Non-pigmented ciliary epithelial cell (primary cell): ENCODE results near the gene ACAP3.
A peak's percentile ranks its signal among the peaks of the same experiment; 100 is the strongest.

Experiments
- DNase-seq: peaks from one replicate; pipeline ENCODE4 v3.0.0-alpha.2; 2010; ENCODE audit warnings: low read depth

Gene ACAP3

DNA sequence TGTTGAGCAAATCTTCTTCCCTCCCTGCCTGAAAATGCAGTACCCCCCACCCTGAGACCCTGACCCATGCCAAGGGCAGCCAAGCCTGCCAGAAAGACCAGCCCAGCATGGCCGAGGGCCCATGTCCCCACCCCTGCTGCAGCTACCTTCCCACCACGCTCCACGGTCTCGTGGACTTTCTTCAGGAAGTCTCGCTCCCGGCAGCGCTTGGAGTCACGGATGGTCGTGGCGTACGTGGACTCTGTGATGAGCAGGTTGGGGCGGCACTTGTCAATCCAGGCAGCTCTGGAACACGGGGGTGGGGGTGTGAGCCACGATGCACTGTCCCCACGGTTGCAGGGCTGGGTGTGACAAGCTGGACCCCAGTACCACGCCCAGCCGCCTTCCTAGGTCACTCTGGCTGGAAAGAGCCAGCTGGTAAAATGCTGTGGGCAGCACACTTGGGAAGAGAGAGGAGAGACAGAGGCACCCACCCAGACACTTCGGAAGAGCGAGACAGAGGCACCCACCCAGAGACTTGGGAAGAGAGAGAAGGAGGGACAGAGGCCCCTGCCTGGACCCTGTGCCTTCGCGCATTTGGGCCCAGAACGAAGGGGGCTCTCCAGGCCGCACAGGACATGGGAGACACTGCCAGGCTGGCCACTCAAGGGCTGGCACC, 7.1 kb upstream of the ACAP3 start:
- no peak for DNase-seq

DNA sequence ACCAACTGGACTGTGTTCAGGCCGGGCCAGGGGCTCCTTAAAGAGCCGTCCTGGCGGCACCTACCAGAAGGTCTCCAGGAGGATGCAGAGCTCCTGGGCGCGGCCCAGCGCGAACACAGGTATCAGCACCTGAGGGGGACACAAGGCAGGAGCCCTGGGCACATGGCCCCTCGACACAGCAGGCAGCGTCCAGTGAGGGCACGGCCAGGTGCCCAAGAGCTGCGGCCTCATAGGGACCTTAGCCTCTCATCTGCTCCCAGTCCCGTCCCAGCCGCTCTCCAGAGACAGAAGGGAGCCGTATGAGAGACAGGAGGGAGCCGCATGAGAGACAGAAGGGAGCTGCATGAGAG, 6.5 kb upstream of the ACAP3 start:
- DNase-seq, result no peak

DNA sequence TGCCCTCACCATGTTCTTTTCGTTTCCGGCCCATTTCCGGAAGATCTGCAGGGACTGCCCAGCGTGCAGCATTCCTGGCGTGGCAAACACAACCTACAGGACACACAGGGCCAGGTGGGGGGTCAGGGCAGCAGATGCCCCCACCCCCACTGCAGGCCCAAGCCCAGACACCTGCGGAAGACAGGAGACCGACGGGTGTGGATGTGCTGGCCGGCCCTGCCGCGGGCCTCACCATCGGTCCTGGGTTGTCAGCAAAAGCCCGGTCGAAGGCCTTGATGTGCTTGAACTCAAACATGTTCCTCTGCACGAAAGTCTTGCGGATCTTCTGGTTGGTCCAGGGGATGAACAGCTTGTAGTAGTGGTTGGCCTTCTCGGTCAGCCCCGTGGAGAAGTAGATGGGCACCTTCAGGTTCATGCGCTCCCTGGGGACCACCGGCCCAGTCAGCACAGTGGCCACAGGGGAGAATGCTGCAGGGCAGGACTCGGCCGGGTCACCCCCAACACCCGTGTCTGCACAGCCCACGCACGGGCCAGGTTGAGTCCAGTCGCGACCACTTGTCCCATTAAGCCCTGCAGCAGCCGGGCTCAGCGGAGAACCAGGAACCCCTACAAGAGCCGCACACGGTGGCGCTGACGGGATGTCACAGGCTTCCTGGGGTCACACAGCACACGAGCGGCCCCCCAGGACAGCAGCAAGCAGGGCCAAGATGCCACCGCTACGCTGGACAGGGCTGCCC, 5.9 kb upstream of the ACAP3 start:
- no peak for DNase-seq

DNA sequence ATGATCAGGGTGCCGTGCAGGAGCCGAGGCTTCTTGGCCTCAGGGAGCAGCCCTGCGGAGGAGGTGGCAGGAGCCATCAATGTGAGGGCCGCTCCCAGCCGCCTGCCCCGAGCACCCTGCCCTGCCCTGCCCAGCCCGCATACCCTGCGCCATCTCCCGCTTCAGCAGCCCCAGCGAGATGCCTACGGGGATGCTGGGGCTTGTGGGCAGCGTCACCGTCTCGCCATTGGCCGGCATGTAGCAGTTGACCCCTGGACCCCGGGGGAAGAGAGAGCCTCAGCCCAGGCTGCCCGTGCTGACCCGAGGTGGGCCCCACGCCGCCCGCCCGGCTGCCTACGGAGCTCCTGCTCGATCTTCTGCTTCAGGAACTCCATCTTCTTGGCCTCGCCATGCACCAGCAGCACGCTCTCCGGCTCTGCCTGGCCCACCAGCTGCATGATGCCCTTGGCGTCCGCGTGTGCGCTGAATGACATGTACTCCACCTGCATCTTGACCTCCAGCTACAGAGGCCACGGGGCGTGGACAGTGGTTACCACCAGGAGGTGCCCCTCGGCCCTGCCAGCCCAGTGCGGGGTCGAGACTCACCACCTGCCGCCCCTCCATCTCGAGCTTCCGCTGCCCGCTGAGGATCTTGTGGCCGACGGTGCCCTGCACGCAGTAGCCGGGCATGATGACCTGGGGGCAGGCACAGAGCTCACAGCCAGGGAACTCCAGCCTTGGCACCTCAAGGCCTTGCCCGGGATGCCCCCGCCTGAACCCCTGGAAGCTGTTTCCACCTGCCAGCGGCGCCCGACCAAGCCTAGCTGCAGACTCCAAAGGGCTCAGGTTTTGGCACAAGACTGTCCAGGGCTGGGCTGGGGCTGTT, 5.0 kb upstream of the ACAP3 start:
- no peak for DNase-seq

DNA sequence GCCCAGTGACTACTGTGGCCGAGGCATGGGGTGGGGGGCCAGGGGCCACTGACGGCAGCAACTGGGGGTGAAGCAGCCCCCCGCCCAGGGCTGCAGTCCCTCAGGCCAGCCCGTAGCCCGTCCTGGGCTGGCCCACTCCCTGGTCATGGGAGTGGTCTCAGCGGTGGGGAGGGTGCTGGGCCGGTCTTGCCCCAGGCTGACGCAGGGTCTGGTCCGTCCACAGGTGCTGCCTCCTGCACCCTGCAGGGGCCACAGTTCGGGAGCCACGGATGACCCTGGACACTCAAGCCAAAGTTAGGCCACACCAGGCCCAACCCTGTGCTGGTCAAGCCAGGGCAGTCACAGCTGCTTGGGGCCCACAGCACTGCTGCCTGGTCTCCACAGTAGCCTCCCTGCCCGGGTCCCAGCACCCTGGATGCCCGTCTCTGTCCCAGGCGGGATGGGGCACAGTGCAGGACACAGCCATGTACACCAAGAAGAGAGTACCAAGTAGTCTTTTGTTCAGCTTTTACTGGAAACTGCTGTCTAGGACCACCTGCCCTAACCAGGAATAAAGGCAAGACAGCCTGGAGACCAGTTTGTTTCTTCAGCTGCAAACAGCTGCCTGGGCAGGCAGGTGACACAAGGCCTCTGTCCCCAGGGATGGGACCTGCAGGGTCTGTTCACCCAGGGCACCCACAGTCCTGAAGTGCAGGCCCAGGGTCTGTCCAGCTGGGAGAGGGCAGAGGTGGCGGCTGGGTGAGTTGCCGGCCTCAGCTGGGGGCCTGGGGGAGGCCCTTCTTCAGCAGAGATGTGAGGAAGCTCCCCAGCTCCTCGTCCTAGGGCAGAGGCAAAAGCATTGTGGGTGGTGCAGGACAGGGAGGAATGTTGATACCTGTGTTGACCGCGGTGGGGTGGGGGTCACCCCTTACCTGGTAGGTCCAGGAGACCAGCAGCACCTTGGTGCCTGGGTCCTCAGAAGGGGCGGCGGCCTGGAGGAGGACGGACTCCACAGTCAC, 3.7 kb upstream of the ACAP3 start:
- no peak for DNase-seq

DNA sequence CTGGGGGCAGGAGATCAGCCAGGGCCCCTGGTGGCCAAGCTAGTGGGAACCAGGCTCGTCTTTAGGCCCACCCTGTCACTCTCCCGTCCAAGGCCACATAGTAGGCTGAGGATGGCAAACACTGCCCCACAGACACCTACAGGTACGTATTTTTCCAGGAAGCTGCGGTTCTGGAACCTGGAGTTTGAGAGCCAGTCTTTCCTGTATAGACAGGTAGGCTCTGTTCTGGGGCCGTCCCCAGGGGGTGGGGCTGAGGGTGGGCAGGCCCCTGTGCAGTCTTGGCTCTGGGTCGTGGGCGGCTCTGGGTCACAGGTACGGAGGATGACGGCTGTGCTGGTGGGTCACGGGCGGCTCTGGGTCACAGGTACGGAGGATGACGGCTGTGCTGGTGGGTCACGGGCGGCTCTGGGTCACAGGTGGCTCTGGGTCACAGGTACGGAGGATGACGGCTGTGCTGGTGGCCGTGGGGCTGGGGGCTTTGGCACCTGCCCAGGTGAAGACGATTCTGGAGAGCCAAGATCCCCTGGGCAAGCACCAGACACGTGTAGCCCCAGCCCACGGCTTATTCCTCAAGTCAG, 2.8 kb upstream of the ACAP3 start:
- no peak for DNase-seq

DNA sequence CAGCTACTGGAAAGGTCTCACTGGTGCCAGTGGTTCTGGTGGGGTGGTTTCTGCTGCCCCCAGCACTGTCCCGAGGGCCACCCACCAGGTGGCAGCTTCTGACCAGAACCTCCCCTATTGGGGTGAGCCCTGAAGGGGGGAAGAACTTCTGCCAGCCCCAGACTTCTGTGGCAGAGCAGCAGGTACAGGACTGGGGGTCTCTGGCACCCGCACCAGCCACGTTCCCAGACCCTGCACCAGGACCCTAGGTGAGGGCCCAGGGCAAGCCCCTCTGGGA, 2.3 kb upstream of the ACAP3 start:
- no peak for DNase-seq

DNA sequence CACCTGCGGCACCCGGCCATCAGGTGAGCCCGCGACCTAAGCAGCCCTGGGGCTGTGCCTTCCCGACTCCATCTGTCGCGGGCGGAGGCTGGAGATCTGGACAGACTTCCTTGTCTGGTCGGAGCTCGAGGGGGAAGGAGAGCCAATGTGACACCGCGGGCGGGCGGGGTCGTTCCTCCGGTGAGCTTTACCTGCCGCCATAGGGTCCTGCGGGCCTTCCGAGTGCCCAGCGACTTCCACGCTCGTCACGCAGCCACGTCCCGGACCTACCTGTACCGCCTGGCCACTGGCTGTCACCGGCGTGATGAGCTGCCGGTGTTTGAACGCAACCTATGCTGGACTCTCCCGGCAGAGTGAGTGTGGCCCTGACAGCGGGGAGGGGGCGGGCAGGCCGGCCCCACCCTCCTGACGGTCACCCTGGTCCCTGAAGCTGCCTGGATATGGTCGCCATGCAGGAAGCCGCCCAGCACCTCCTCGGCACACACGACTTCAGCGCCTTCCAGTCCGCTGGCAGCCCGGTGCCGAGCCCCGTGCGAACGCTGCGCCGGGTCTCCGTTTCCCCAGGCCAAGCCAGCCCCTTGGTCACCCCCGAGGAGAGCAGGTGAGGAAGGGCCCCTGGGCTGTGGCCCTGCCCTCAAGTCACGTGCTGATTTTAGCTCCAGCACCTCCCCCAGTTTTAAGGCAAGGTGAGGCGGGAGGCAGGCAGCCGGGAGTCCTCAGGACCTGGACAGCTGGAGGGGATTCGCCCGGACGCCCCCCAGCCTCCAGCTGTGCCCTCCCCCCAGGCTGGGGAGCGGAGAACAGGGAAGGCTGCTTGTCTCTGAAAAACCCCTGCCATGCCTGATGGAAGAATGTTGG, 1.8 kb upstream of the ACAP3 start:
- DNase-seq, result no peak

DNA sequence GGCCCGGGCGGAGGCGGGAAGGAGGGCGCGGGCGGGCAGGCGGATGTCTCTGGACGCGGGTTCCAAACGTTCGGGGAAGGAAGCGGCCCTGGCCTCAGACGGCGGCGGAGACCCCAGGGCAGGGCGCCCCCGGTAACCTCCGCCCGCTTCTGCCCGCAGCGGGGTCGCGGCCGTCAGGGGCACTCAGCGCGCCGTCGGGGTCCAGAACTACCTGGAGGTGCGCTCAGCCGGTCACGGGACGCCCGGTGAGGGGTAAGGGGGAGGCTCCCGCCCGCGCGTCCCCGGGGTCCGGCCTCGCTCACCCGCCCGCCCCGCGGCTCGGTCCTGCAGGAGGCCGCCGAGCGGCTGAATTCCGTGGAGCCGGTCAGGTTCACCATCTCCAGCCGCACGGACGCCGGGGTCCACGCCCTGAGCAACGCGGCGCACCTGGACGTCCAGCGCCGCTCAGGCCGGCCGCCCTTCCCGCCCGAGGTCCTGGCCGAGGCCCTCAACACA, 1.1 kb upstream of the ACAP3 start:
- no peak for DNase-seq

DNA sequence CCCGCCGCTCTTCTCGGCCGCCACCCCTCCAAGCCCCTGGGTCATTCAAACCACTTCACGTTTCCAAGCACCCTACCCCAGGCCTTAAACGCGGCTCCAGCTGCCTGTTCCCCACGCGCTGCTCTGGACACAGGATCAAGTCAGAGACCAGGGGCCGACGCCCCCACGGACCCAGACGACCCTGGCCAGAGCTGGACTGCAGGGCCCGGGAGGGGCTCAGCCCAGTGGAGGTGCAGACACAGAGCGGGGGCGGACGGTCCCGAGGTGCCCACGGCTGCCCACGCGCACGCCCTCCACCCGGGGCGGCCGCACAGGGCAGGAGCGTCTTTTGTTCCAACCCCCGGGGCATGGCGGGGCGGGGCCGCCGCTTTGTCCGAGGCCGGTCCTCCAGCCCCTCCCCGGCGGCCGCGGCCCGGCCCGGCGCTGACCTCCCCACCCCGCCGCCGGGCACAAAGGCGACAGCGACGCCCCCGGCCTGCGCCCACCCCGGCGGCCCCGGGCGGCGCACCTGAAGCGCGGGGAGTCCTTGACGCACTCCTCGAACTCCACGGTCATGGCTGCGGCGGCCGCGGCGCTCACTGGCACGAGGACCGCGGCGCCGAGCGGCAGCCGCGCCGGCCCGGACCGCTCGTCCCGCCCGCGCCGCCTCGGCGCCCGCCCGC, 338 bp downstream of the ACAP3 start:
- DNase-seq, result no peak

DNA sequence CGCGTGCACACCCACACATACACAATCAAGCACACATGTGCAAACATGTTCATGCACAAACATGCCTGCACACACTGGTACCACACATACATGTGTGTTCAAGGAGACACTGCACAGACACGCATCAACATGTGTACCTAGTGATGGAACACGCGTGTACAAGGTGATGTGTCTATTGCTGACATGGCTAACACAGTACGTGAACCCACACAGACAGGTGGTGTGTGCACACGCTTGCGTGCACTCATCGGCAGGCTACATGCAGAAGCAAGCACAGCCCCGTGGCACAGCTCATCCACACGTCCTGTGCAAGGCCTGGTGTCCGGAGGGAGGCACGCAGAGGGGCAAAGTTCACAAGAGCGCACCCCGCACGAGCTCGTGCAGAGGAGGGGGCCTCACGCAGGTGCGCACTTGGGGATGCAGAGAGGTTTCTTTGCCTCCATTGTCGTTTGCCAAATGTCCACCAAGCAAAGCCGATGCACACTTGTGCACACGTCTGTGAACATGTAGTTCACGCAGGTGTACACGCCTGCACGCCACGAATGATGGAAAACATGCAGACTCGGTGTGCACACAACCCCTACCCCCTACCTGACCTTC, 969 bp downstream of the ACAP3 start:
- DNase-seq, result no peak

DNA sequence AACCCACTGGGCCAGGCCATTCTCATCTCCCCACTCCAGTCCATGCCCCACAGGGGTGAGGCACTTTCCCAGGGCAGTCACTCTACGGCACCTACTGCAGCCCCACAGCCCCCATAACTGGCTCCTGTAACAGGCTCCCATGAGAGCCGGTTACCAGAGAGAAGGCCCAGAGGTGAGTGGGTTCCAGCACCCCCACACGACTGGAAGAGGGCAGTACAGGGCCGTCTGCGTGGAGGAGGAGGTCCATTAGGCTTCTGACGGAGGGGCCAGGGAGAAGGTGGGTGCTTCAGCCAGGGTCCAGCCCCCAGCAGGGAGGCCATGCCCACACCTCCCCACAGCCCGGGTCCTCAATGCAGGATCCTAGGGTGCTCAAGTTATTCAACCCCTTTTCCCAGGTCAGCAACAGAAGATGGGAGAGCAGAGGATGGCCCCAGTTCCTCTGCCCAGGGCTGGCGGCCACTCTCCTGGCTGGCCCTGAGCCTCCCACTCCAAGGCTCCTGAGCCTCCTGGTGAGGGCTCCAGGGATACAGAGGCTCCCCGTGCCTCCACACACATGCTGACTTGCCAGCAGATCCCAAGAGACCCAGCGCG, 1.6 kb downstream of the ACAP3 start:
- no peak for DNase-seq

DNA sequence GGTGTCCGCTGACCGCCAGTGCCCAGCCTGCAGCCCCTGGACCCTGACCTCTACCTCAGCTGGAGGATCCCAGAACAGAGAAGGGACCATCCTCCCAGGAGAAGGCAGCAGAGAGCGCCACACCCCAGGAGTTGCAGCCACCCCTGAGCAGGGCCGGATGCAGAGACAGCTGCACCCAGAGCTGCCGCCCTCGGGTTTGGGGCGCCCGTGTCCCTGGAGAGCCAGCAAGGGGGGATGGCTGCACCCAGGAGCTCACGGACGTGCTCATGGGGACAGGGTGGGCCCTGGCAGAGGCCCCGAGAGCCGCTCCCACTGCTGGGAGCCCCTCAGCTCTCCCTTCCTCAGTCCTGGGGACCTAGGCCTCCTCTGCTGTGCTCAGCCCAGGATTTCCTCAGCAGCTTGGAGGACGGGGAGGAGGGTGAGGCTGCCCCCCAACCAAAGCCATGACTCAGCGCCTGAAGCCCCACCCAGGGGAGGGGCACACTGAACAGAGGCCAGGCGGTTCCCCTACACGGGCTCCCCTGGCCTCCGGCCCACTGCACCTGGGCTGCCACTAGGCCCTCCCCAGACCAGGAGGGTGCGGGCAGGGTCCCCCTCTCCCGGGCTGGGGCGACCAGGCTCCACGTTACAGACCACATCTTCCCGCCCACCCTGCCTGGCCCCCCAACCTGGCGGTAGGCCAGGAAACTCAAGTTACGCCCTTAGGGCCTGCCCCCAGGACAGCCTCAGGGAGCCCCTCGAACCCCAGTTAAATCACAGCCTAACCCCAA, 2.2 kb downstream of the ACAP3 start:
- DNase-seq, result peak; percentile 13

DNA sequence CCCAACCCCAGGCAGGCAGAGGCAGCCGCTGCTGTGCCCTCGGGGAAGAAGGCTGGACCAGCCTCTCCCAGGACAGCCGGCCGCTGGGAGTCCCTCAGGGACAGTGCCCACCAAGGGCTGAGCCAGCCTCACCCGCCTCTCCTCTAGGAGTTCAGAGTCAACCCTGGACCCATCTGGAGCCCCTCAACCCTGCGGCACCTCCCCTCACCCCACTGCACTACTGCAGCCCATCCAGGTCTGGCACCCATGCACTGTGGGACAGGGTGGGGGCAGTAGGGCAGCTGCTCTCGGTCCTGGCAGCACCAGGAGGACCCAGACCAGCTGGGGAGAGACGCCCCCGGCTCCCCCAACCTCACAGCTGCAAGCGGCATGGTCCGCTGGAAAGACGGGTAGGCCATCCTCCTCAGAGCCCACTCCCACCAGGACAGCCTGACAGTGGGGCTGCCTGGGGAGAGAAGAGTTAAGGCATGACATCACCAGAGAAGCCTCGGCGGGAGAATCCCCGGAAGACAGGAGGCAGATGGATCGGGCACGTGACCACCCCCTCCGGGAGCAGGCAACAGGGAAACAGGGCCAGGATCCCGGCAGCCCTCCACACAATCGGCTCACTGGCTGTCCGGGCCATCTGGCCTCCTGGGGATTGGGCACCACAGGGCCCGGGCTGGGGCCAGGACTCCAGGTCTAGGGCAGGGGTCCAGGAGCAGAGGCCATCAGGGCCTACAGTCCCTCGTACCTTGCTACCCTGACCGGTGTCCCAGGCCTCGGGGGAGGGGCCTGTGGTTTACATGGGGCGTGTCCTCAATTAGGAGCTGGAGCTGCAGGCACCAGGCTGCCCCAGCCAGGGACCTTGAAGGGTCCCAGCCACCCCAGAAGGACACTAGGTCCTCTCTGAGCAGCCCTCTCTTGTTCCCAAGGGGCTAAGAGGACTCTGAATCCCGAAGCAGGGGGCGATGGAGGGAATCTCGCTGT, 3.1 kb downstream of the ACAP3 start:
- peak; percentile 27 for DNase-seq

DNA sequence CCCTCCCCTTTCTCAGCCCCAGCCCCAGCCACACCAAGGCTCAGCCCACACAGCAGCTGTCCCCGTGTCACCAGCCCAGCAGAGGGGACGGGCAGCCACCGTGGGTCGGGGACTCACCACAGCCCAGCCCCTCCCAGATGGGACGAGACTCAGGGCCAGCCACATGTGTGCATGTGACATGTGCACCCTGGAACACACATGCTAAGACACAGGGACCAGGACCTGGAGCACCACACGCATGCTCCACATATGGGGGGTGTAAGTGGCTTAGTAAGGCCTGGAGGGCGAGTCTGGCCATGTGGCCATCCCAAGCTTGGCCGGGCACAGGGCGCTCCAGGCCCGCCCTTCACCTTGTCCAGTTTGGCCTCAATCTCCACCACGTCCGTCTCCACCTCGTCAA, 4.0 kb downstream of the ACAP3 start:
- no peak for DNase-seq

DNA sequence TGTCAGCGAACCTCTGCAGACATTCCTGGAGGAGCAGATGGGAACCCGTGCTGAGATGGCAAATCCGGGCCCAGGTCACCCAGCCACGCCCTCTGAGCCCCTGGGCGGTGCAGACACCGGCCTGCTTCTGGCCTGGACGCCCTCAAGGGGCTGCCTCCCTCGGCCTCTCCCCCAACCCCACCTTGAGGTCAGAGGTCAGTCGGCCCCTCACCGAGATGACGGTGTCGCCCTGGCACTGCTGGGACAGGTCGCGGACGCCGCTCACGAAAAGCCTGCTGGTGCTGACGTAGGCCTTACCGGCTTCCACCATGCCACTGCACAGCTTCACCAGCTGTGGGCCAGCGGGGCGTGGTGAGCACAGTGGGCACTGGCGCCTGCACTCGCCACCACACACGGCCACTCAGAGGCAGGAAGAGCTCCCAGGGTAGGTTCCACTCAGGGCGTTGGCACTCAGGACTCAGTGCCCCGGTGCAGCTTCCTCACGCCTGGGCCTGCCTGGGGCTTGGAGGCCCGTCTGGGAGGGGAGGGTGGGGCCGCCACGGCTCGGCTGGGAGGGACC, 4.7 kb downstream of the ACAP3 start:
- DNase-seq, result no peak

DNA sequence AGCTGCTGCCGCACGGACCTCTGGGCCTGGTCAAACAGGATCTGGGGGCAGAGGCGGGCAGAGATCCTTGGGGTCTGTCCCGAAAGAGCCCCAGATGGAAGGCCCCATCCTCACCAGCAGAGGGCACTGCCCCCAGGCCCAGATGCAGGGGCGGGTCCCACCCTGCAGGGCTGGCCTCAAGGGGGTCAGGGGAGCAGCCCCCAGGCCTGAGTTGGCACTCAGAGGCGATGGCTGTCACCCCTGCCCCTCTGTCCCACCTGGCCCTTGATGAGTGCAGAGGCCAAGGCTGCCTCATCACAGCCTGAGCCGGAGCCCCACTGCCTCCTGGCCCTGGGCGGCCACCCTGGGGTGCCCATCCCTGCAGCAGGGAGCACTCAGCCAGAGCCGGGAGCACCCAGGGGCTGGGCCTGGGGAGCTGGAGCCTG, 5.7 kb downstream of the ACAP3 start:
- DNase-seq, result no peak
